Measurements from ENCODE around the gene GOLGA7B. TPM values are rescaled to one million over a fixed set of nuclear protein-coding genes. Genes with fewer than 3 reads are reported as not detected.

Gene GOLGA7B
- total and polyA plus RNA-seq, 2 of the 4 experiments (the other 2 are of a cell fraction): not detected

DNA sequence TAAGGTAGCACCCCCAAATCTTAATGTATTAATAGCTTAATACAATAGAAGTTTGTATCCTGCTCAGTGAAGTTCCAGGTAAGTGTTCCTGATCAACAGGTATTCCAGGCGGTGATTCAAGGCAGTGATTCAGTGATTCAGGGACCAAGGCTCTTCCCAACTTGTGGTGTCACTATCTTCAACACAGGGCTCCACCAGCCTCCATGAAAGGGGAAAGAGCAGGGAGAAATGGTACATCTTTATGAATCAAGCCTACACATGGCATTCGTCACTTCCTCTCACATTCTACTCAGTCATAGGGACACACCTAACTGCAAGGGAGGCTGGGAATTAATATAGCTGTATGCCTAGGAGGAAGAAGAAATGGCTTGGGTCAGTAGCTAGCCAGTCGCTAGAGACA lies 5.1 kb downstream of the GOLGA7B start:
- H4K91ac ChIP-seq (ENCODE audit: insufficient read depth, low read depth, low read length): no peak overlapping the region
- DNase-seq (no peak), ATAC-seq (ENCODE audit: low read depth) (no peak)
- H3K23ac ChIP-seq (ENCODE audit: low read depth, low read length): no peak overlapping the region
- H3K36me3 ChIP-seq (ENCODE audit: control insufficient read depth, insufficient read depth, low read length): no peaks in the 10 kb centered on the region
- H3K9me3 ChIP-seq (ENCODE audit: control insufficient read depth, insufficient read depth, low read length): no peaks in the 10 kb centered on the region
- no peak overlapping the region for H2AFZ ChIP-seq (replicated peaks; ENCODE audit: low read length, poor library complexity)
- no CpG with 5 or more reads among the region's 3 CpGs for WGBS, 2 experiments (ENCODE audit: extremely low coverage in 2 of 2, insufficient read length in 1 of 2)
- no peak overlapping the region for H2BK15ac ChIP-seq (ENCODE audit: low read depth, low read length)
- no peak overlapping the region for H3K4me3 ChIP-seq (ENCODE audit: insufficient read depth, low read depth, low read length)
- no peaks in the 10 kb centered on the region for H3K4me1 ChIP-seq (ENCODE audit: control insufficient read depth, insufficient read depth, low read length)
- no peak overlapping the region for H3K4ac ChIP-seq (ENCODE audit: low read depth, low read length)
- ChIA-PET POLR2A (ENCODE audit: unreplicated experiment) (no interaction called here), CTCF (interaction anchor here (0.6 kb wide), 1 partner anchor 41 kb away, joined by 3 read pairs; no protein-coding TSS in a partner anchor)
- TF ChIP-seq RAD21 (IDR thresholded peaks at IDR 0.05; ENCODE audit: low read length) (no peak), MAZ (IDR thresholded peaks at IDR 0.05; ENCODE audit: borderline replicate concordance, low read depth, low read length) (no peak)
- H3K18ac ChIP-seq (ENCODE audit: low read depth, low read length): no peak overlapping the region
- no peak overlapping the region for H3K14ac ChIP-seq (replicated peaks; ENCODE audit: low read depth, low read length)
- H4K5ac ChIP-seq (ENCODE audit: low read depth, low read length): no peak overlapping the region
- in situ Hi-C loops (cut with MboI; ENCODE audit: low sequenced_read_pairs): no loop called here
- no TSS peak for BruUV-seq (replicated peaks)
- dilution Hi-C loops (cut with HindIII; ENCODE audit: low sequenced_read_pairs, unreplicated experiment): no loop called here
- no peak overlapping the region for H3K27ac ChIP-seq (ENCODE audit: insufficient read depth, low read length)
- H4K20me1 ChIP-seq (ENCODE audit: insufficient read depth, low read length): no peaks in the 10 kb centered on the region; the same call in 1 of the 2 replicates
- no peak overlapping the region for H2BK5ac ChIP-seq (ENCODE audit: low read depth, low read length, poor library complexity, severe bottlenecking)
- H2AK5ac ChIP-seq (ENCODE audit: low read depth, low read length): no peak overlapping the region
- no peak overlapping the region for H2BK120ac ChIP-seq (ENCODE audit: low read depth, low read length)
- no peak overlapping the region for H3K56ac ChIP-seq (ENCODE audit: extremely low read depth, insufficient read depth, low read length)
- H3K4me2 ChIP-seq (ENCODE audit: low read depth, low read length): no peak overlapping the region
- intact Hi-C loops (cut with micrococcal nuclease): no loop called here
- no peak overlapping the region for H2AK9ac ChIP-seq (replicated peaks; ENCODE audit: low read depth, low read length, poor library complexity)
- H3K9me1 ChIP-seq (ENCODE audit: insufficient read depth, low read length): no peaks in the 10 kb centered on the region
- no peak overlapping the region for H4K8ac ChIP-seq (ENCODE audit: low read depth in 2 of 2, low read length in 2 of 2)
- H2BK20ac ChIP-seq (ENCODE audit: low read depth, low read length): no peak overlapping the region
- peaks cover 30% of the 10 kb centered on the region for H3K27me3 ChIP-seq (ENCODE audit: control insufficient read depth, insufficient read depth, low read length)
- H3K79me1 ChIP-seq (ENCODE audit: low read depth in 1 of 2, low read length in 2 of 2): no peaks in the 10 kb centered on the region
- H3K9ac ChIP-seq (ENCODE audit: low read depth, low read length): no peak overlapping the region
